NCI-H1048 (cell line): ENCODE data around the gene FOCAD.

ENCODE experiments used
- DNase-seq: peaks from one replicate; lab custom pipeline; 2025; lab: John Stamatoyannopoulos, UW

FOCAD gene

GRCh38 chr9:20729523-20729922 lies 45.5 kb downstream of the FOCAD start:
- DNase-seq: no peak

GRCh38 chr9:20732118-20732517 lies 48.1 kb downstream of the FOCAD start:
- DNase-seq: no peak

- no peak for DNase-seq
These were observed 50.2 kb downstream of the FOCAD start for GRCh38 chr9:20734275-20734674.

GRCh38 chr9:20740304-20740703 lies 56.2 kb downstream of the FOCAD start:
- DNase-seq: no peak

- no peak for DNase-seq
These were observed 57.0 kb downstream of the FOCAD start for GRCh38 chr9:20740929-20741582.

- no peak for DNase-seq
These were observed 58.8 kb downstream of the FOCAD start for GRCh38 chr9:20742833-20743232.

GRCh38 chr9:20744036-20744630 lies 60.1 kb downstream of the FOCAD start:
- DNase-seq: no peak

GRCh38 chr9:20746967-20747366 lies 62.9 kb downstream of the FOCAD start:
- no peak for DNase-seq

GRCh38 chr9:20749496-20750198 lies 65.6 kb downstream of the FOCAD start:
- no peak for DNase-seq

- DNase-seq: no peak
These were observed 69.7 kb downstream of the FOCAD start for GRCh38 chr9:20753761-20754160.

GRCh38 chr9:20754556-20754955 lies 70.5 kb downstream of the FOCAD start:
- no peak for DNase-seq

GRCh38 chr9:20760246-20760891 lies 76.3 kb downstream of the FOCAD start:
- no peak for DNase-seq

- no peak for DNase-seq
These were observed 86.9 kb downstream of the FOCAD start for GRCh38 chr9:20770947-20771346.

- no peak for DNase-seq
These were observed 87.7 kb downstream of the FOCAD start for GRCh38 chr9:20771729-20772128.

GRCh38 chr9:20775683-20776082 lies 91.6 kb downstream of the FOCAD start:
- DNase-seq: no peak

- DNase-seq: no peak
These were observed 97.0 kb downstream of the FOCAD start for GRCh38 chr9:20781092-20781491.

GRCh38 chr9:20782289-20782688 lies 98.2 kb downstream of the FOCAD start:
- no peak for DNase-seq

- DNase-seq: no peak
These were observed 99.3 kb downstream of the FOCAD start for GRCh38 chr9:20783057-20784038.

- DNase-seq: no peak
These were observed 100.1 kb downstream of the FOCAD start for GRCh38 chr9:20784196-20784595.

- DNase-seq: no peak
These were observed 102.7 kb downstream of the FOCAD start for GRCh38 chr9:20786807-20787206.

GRCh38 chr9:20788526-20789451 lies 104.7 kb downstream of the FOCAD start:
- no peak for DNase-seq
